GM18498 (cell line): ENCODE measurements around the gene ST6GALNAC2.

Experiments used
- ATAC-seq: cut with Tn5 transposase; IDR thresholded peaks from one replicate; pipeline ENCODE4 v1.9.1; 2021; ENCODE audit warnings: mild to moderate bottlenecking, moderate library complexity; ENCODE audit not compliant: unreplicated experiment

Gene ST6GALNAC2

DNA sequence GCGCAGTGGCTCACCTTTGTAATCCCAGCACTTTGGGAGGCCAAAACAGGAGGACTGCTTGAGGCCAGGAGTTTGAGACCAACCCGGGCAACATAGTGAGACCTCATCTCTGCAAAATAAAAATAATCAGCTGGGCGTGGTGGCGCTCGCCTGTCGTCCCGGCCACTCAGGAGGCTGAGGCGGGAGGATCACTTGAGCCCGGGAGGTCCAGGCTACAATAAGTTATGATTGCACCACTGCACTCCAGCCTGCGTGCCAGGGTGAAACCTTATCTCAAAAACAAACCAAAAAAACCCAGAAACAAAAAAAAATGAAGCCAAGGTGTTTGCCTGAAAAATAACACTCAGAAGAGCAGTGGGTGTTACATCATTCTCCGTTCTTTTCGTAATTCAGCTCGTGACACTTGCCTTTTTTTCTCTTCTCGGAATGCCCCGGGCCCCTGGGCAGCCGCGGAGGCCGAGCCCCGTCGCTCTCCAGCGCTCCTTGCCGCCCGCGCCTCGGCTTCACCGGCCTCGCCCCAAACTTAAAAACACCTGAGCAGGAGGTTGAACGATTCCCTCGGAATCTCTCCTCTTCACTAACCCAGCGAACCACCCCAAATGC, 28.8 kb downstream of the ST6GALNAC2 start:
- peak; percentile 18 for ATAC-seq

- no peak for ATAC-seq
Measured at GRCh38 chr17:76554131-76554530, 31.5 kb downstream of the ST6GALNAC2 start.

DNA sequence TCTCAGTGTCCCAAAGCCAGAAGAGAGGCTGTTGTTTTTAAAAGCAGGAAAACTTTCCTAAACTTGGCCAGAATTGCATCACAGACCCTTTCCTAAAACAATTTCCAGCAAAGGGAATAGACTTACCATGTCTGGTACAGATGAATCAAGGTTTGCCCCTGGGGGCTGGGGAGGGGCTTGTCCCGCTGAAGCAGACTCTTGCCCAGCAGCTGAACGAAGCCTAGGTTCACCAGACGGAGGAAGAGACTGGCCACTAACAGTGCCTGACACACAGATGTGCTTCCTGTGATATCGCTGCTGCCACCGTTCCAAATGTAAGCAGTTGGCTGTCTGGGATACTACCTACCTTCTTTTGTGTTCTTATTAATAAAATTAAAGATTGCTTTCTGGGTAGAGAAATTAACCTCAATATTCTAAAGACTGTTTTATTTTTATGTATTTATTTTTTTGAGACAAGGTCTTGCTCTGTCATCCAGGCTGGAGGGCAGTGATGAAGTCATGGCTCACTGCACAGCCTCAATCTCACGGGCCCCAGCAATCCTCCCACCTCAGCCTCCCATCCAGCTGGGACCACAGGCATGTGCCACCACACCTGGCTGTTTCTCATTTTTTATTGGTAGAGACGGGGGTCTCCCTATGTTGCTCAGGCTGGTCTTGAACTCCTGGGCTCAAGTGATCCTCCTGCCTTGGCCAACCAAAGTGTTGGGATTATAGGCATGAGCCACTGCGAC, 32.3 kb downstream of the ST6GALNAC2 start:
- no peak for ATAC-seq

DNA sequence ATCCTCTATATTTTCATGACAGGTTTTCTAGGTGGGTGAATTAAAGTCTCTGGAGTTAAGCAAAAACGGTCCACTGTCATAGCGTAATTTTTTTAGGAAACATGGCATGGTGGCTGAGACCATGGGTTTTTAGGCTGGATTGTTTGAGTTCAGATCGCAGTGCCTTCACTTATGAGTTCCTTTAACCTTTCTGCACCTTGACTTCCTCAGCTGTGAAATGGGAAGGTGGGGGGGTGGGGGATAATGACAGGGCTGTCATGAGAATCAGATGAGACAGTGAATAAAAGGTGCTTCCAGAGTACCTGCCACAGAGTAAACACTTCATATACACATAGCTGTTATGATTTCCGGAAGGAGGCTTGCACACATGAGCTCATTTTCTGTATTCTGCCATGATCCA, 34.0 kb downstream of the ST6GALNAC2 start:
- ATAC-seq = no peak

DNA sequence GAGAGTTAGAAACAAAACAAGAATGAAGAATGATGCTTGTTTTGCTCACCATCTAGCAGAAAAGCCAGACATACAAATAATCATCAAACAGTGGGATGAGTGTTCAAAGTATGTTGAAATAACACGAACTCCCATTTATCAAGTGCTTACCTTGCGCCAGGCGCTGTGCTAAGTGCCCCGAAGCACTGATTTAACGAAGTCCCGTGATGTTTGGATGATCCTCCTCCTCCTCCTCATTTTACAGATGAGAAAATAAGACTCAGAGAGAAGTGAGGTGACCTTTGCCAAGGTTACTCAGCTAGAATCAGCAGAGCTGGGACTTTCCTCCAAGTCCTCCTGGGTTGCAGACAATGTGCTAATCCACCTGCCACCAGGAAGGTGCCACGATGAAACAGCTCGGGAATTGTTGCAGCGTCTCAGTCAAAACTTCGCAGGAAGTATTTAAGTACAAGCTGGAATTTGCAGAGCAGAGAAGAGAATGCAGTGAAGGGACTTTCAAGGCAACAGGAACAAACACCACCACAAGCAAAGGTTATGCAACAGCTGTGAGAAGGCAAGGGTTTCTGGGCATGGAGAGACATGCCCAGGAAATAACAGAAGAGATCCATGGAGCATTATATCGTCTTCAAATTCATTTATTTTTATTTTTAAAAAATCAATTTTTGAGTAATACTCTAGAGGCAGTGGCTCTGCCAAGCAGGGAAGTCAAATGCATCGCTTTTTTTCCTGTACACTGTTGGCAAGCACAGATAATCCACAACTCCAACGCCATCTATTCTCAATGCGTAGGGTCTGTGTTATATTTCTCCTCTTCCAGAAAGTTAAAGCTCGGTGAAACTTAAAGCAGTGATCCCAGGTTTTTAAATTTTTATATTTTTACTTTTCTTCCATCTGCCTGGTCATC, 34.7 kb downstream of the ST6GALNAC2 start:
- no peak for ATAC-seq

GRCh38 chr17:76549539-76549938, 36.1 kb downstream of the ST6GALNAC2 start:
- ATAC-seq = no peak

DNA sequence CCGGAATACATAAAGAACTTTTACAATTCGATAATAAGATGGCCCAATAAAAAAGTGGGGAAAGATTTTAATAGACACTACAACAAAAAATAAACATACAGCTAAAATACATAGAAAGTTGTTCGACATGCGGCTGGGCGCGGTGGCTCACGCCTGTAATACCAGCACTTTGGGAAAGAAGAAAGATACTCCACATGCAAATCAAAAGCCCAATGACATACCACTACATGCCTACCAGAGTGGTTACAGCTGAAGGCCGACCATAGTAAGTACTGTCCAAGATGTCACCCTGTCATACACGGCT, 36.5 kb downstream of the ST6GALNAC2 start:
- no peak for ATAC-seq

DNA sequence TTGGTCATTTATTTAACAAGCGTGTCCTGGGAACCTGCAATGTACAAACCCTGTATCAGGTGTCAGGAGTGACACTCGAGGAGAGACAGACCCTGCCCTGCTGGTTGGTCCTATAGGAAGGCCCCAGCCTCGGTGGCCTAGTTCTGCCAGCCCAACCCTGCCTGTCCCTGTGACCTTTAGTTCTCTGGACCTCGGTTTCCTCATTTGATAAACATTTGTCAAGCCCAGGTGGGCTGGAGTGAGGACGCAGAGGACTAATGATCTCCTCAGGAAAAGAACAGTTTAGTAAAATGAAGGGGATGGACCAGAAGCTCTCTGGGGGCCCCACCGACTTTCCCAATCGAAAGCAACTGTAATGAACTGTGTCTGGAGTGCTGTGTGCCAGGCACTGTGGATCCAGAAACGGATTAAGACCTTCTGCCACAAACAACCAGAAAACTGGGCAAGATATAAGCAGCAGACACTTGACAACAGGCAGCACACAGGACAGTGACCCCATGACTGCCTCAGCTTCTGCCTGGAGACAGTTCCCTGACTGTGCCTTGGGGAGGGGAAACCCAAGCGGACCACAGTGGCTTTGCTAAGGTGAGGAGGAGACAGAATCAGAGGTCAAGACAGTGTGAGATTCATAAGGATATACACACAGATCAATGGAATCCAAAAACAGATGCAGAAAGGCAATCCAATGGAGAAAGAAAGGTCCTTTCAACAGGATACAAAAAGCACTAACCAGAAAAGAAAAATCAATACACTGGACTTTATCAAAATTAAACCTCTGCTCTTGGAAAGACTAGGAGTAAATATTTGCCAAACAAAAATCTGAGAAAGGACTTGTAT, 37.1 kb downstream of the ST6GALNAC2 start:
- no peak for ATAC-seq

DNA sequence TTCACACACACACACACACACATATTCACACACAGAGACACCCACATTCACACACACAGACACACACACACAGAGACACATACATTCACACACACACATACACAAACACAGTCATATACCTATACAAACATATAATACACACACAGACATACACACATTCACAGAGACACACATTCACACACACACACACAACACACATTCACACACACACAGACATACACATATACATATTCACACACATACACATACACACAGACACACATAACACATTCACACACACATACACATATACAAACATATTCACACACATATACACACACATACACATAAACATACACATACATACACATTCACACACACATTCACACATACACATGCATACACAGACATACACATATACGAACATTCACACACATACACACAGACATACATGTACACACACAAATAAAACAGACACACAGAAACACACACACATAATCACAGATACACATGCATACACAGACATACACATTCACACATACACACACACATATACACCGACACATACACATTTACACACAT, 37.9 kb downstream of the ST6GALNAC2 start:
- no peak for ATAC-seq

GRCh38 chr17:76547183-76547641, 38.4 kb downstream of the ST6GALNAC2 start:
- ATAC-seq = no peak

GRCh38 chr17:76546556-76547182, 39.0 kb downstream of the ST6GALNAC2 start:
- ATAC-seq = no peak

DNA sequence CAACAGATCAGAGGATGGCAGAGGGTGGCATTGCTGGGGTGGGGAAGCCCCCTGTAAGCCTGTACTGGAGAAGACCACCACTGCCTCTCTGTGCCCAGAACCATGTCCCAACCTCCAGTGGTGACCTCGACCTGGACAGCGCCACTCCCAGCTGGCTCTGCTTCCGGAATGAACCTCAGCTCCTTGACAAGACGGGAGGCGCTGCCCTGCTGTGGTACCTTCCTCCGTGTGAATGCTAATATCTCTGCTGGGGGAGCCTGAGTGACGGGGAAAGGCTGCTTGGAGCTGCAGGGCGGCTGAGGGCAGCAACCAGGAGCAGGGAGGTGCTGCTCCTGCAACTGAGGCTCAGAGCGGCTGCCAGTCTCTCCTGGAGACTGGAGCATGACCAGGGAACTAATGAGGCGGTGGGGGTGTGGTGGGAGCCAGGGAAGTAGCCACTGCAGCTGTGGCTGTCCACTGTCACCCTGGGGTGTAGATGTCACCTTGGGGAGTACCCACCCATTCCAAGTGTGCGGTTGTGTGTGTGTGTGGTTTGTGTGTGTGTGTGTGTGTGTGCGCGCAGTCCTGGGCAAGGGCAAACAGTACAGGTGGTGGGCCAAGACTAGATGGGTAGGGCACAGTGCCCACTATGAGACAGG, 39.6 kb downstream of the ST6GALNAC2 start:
- no peak for ATAC-seq

DNA sequence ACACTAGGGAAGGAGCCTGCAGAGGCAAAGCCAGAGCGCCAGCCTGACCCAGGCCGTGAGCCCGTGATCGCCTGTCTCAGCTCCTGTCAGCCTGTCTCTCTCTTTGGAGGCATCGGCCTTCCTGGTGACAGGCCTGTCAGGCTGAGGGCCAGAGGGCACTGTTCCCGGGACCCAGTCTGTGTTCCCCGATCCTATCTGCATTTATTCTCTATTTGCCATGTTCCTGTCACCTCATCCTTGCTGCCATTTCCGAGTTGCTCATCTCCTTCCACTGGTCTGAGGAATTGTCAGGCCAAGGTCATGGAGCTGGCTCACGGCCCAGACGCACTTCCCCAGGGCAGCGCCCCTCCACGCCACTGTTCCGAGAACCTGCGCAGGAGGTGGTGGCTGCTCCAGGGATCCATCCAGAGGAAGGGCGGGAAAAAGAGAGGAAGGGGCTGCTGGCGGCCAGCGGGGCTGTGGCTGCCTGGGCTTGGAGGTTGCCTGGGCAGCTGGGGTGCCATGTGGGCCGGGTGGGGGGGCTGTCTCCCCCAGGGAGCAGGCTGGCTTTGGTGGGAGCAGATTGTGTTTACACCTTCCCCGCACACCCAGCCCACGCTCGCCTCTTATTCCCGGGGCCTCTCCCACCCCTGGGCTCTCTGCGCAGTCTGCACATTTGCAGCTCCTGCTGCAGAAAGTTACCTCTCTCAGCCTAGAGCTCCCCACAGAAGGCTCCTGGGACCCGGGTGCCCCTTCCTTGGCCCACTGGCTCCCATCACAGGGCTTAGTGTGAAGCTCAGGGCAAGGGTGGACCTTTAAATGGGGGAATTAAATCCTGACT, 40.9 kb downstream of the ST6GALNAC2 start:
- ATAC-seq = no peak

DNA sequence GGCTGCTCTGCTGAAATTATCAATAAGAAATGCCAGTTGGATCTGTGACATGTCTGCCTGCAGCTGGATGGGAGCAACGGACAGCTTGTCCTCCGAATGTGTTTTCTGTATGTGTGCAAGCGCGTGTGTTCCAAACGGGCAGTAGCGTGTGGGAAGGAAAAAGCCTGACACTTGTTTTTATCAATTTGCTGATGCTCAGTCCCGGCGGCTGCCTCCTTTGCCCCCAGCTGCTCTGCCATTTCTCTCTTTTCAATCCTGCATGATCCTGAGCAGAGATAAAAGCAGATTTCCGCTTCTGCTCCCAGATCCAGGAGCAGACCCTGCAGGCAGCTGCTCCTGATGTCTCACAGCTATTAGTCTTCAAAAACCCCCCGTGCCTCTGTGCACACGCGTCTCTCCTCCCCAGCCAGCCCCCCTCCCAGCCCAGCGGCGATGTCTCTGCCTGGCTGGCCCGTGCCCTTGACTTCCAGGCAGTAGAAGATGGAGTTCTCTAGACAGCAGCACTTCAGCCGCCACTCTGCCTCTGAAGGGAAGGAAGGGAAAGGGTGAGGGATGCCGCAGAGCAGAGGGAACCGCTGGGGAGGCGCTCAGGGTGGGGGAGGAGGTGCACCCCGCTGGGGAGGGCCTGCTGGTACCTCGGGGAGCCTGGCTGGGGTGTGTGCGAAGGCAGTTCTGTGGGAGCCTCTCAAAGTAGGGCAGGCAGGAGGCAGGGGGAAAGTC, 41.7 kb downstream of the ST6GALNAC2 start:
- ATAC-seq = no peak

- no peak for ATAC-seq
Measured at GRCh38 chr17:76543482-76543825, 42.2 kb downstream of the ST6GALNAC2 start.

- ATAC-seq = no peak
Measured at GRCh38 chr17:76542984-76543383, 42.7 kb downstream of the ST6GALNAC2 start.

- no peak for ATAC-seq
Measured at GRCh38 chr17:76542566-76542971, 43.1 kb downstream of the ST6GALNAC2 start.

DNA sequence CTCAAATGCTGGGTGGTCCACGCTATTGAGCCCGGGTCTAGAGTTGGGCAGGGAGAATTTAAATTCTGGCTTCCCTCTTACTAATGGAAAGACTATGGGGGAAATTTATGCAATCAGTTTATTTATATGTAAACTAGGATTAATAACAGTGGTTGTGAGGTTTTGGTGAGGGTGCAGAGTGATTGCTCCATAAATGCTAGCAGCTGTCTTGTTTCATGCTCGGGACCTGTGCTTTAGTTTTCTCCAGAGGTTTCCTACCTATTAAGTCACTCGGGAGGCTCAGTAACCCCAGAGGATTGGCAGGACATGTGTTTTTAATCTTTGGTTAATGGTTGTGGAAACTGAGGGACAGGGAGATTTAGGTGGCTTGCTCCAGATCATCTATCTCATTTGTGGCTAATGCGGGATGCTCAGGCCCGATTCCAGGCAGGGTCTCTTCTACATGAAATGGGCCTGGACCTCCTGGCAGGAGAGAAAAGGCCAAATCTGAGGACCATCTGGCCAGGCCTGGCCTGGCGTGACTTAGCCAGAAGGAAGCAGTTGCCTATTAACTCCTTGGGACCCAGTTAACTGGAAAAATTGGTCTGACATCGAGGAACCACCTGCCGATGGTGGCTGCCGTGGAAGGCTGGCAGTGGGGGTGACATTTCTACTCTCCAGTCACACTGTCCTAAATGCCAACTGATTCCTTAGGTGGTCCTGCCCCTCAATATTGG, 43.8 kb downstream of the ST6GALNAC2 start:
- no peak for ATAC-seq
